Vagina (tissue), 2 donors: ENCODE results near the gene B4GALT2.

Experiments
- POLR2A ChIP-seq, 2 donors: fragments of 450-650 bp; IDR thresholded peaks; one replicate each; pipeline ENCODE4 v1.6.1; 2017; ENCODE audit warnings: antibody characterized with exemption in 2 of 2, mild to moderate bottlenecking in 2 of 2, moderate library complexity in 2 of 2
- POLR2AphosphoS5 ChIP-seq, 2 donors: sonication (generic); formaldehyde crosslinking; IDR thresholded peaks; one replicate each; pipeline ENCODE4 v1.9.0; 2017; ENCODE audit warnings: antibody characterized with exemption in 2 of 2, mild to moderate bottlenecking in 2 of 2, low read depth in 1 of 2; ENCODE audit not compliant: insufficient read depth in 1 of 2
- TF ChIP-seq, protein P1 (sequence below), 3 experiments: fragments of 450-650 bp in 2 of 3; fragments of 200-600 bp in 1 of 3; sonication (generic) in 1 of 3; IDR thresholded peaks; one replicate each; pipeline ENCODE4 v1.5.1; 2017 to 2019; ENCODE audit warnings: antibody characterized with exemption in 3 of 3, mild to moderate bottlenecking in 2 of 3, moderate library complexity in 2 of 3

DNA sequence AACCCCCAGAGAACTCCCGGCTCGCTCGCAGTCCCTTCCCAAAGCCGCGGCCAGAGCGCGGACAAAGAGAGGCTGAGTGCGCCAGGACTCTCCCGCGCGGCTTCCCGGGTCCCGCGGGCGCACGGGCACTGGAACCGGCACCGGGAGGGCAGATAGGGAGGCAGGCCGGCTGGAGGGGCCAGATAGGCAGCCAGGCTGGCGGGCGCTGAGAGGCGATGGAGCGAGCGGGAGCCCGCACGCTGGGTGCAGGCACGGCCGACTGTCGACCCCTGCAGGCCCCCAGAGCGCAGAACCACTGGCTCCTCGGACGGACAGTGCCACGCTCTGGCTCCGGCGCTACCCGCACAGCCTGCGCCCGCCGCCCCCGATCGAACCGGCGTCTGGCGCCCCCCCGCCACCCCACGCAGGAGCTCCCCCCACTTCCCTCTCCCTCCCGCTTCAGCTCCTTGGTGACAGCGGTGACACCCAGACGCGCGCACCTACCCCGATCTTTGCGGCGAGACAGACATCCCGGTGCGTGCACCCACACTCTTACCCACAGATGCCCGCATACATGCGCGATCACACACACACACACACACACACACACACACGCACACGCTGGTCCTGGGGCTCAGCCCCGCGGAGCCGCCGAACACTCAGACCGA, 51.7 kb downstream of the B4GALT2 start:
- TF ChIP-seq, protein P1, sequence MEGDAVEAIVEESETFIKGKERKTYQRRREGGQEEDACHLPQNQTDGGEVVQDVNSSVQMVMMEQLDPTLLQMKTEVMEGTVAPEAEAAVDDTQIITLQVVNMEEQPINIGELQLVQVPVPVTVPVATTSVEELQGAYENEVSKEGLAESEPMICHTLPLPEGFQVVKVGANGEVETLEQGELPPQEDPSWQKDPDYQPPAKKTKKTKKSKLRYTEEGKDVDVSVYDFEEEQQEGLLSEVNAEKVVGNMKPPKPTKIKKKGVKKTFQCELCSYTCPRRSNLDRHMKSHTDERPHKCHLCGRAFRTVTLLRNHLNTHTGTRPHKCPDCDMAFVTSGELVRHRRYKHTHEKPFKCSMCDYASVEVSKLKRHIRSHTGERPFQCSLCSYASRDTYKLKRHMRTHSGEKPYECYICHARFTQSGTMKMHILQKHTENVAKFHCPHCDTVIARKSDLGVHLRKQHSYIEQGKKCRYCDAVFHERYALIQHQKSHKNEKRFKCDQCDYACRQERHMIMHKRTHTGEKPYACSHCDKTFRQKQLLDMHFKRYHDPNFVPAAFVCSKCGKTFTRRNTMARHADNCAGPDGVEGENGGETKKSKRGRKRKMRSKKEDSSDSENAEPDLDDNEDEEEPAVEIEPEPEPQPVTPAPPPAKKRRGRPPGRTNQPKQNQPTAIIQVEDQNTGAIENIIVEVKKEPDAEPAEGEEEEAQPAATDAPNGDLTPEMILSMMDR (IDR thresholded peaks at IDR 0.05): no peak
- no peak for TF ChIP-seq POLR2AphosphoS5 (IDR thresholded peaks at IDR 0.05; ENCODE audit: insufficient read depth in 1 of 2, low read depth in 1 of 2)
- TF ChIP-seq POLR2A (IDR thresholded peaks at IDR 0.05): no peak
